GM10847 (cell line): ENCODE measurements around the gene TMEM184A.
A peak's percentile ranks its signal among the peaks of the same experiment; 100 is the strongest.

Experiments used
- POLR2A ChIP-seq: IDR thresholded peaks from 2 replicates; pipeline ENCODE4 v1.6.1; 2011; ENCODE audit not compliant: insufficient read length; ENCODE audit errors: extremely low read depth

TMEM184A gene

GRCh38 chr7:1576521-1577253 lies 20.7 kb upstream of the TMEM184A start:
- no peak for TF ChIP-seq POLR2A

- TF ChIP-seq POLR2A = no peak
Observed at GRCh38 chr7:1575809-1576208, 19.8 kb upstream of the TMEM184A start.

GRCh38 chr7:1572111-1572822 lies 16.3 kb upstream of the TMEM184A start:
- no peak for TF ChIP-seq POLR2A

- TF ChIP-seq POLR2A = peak; percentile 81
Observed at GRCh38 chr7:1569833-1570632, 14.0 kb upstream of the TMEM184A start, which contains the start of gene PSMG3. Gene PSMG3, minus strand, starts transcription at chr7:1570032. Its CDS starts 693 bp downstream, at chr7:1569339.

GRCh38 chr7:1569440-1569832 lies 13.4 kb upstream of the TMEM184A start:
- no peak for TF ChIP-seq POLR2A

- no peak for TF ChIP-seq POLR2A
Observed at GRCh38 chr7:1569016-1569415, 13.0 kb upstream of the TMEM184A start.

- TF ChIP-seq POLR2A = no peak
Observed at GRCh38 chr7:1567896-1568510, 12.0 kb upstream of the TMEM184A start.

- TF ChIP-seq POLR2A = no peak
Observed at GRCh38 chr7:1567049-1567771, 11.2 kb upstream of the TMEM184A start.

- TF ChIP-seq POLR2A = no peak
Observed at GRCh38 chr7:1566687-1567048, 10.7 kb upstream of the TMEM184A start.

- TF ChIP-seq POLR2A = no peak
Observed at GRCh38 chr7:1564603-1565022, 8.6 kb upstream of the TMEM184A start.

- TF ChIP-seq POLR2A = no peak
Observed at GRCh38 chr7:1563981-1564602, 8.1 kb upstream of the TMEM184A start.

- TF ChIP-seq POLR2A = no peak
Observed at GRCh38 chr7:1562597-1563051, 6.6 kb upstream of the TMEM184A start.

GRCh38 chr7:1562116-1562515 lies 6.1 kb upstream of the TMEM184A start:
- no peak for TF ChIP-seq POLR2A
